Type B pancreatic cell (in vitro differentiated cells): ENCODE results near the gene TNFAIP3. TPM values are rescaled to one million over a fixed set of nuclear protein-coding genes. Genes with fewer than 3 reads are reported as not detected.

Experiments used
- DNase-seq: peaks from one replicate; pipeline ENCODE4 v3.0.0; 2021; ENCODE audit warnings: mixed read lengths; ENCODE audit not compliant: unreplicated experiment; ENCODE audit errors: extremely low spot score
- H3K27ac Mint-ChIP-seq: 2 replicates; pipeline ENCODE4 v1.8.0; 2021; ENCODE audit warnings: mild to moderate bottlenecking, mixed read lengths
- H3K27me3 Mint-ChIP-seq: 2 replicates; pipeline ENCODE4 v1.8.0; 2021; ENCODE audit warnings: mixed read lengths
- H3K36me3 Mint-ChIP-seq: 2 replicates; pipeline ENCODE4 v1.8.0; 2021; ENCODE audit warnings: mixed read lengths
- H3K4me1 Mint-ChIP-seq: one replicate; pipeline ENCODE4 v1.8.0; 2021; ENCODE audit warnings: mixed read lengths; ENCODE audit not compliant: unreplicated experiment
- H3K4me3 Mint-ChIP-seq: 2 replicates; pipeline ENCODE4 v1.8.0; 2021; ENCODE audit warnings: mild to moderate bottlenecking, mixed read lengths
- H3K9me3 Mint-ChIP-seq: 2 replicates; pipeline ENCODE4 v1.8.0; 2021; ENCODE audit warnings: mixed read lengths
- CTCF ChIP-seq: fragments of 200-600 bp; sonication (generic); conservative IDR thresholded peaks from 2 replicates; pipeline ENCODE4 v1.5.0; 2021; ENCODE audit warnings: antibody characterized with exemption, mild to moderate bottlenecking
- total RNA-seq: library from RNA; stranded (reverse); gene quantifications from 2 replicates; pipeline ENCODE4 v1.2.1, GENCODE V29; 2021; ENCODE audit warnings: low replicate concordance

The TNFAIP3 gene
- total RNA-seq, 1 donor from 2014 or later = 15.2 TPM

GRCh38 chr6:137919837-137920730 is 53.0 kb downstream of the TNFAIP3 start:
- no peak for TF ChIP-seq CTCF
- no peak for DNase-seq
- Mint-ChIP-seq H3K36me3 (no peaks in the 10 kb centered on the region), H3K4me3 (no peak overlapping the region), H3K27ac (no peak overlapping the region), H3K27me3 (no peaks in the 10 kb centered on the region), H3K9me3 (no peaks in the 10 kb centered on the region), H3K4me1 (peaks cover 6% of the 10 kb centered on the region)

GRCh38 chr6:137921823-137922222 is 54.8 kb downstream of the TNFAIP3 start:
- no peaks in the 10 kb centered on the region for H3K27me3 Mint-ChIP-seq
- no peak overlapping the region for H3K4me3 Mint-ChIP-seq
- H3K4me1 Mint-ChIP-seq = peaks cover 13% of the 10 kb centered on the region
- no peaks in the 10 kb centered on the region for H3K9me3 Mint-ChIP-seq
- no peak overlapping the region for H3K27ac Mint-ChIP-seq
- DNase-seq = no peak
- H3K36me3 Mint-ChIP-seq = no peaks in the 10 kb centered on the region
- TF ChIP-seq CTCF = peak; percentile 35

- no peak for DNase-seq
Measured at GRCh38 chr6:137923866-137924653, 57.0 kb downstream of the TNFAIP3 start.

GRCh38 chr6:137925141-137925698 is 58.2 kb downstream of the TNFAIP3 start:
- no peak for TF ChIP-seq CTCF
- Mint-ChIP-seq H3K4me1 (peaks cover 22% of the 10 kb centered on the region), H3K27me3 (no peaks in the 10 kb centered on the region), H3K36me3 (no peaks in the 10 kb centered on the region), H3K4me3 (no peak overlapping the region), H3K9me3 (no peaks in the 10 kb centered on the region), H3K27ac (no peak overlapping the region)
- no peak for DNase-seq

More at GRCh38 chr6:137923866-137924653, 57.0 kb downstream of the TNFAIP3 start:
- no peak overlapping the region for H3K4me3 Mint-ChIP-seq
- H3K4me1 Mint-ChIP-seq = peaks cover 22% of the 10 kb centered on the region
- H3K9me3 Mint-ChIP-seq = no peaks in the 10 kb centered on the region
- H3K36me3 Mint-ChIP-seq = no peaks in the 10 kb centered on the region
- H3K27me3 Mint-ChIP-seq = no peaks in the 10 kb centered on the region
- peak overlapping the region; percentile 25 for H3K27ac Mint-ChIP-seq
- TF ChIP-seq CTCF = no peak

GRCh38 chr6:137926207-137926731 is 59.2 kb downstream of the TNFAIP3 start:
- no peak for DNase-seq
- Mint-ChIP-seq H3K4me1 (peaks cover 22% of the 10 kb centered on the region), H3K36me3 (no peaks in the 10 kb centered on the region), H3K9me3 (no peaks in the 10 kb centered on the region), H3K27ac (no peak overlapping the region), H3K4me3 (no peak overlapping the region), H3K27me3 (no peaks in the 10 kb centered on the region)
- no peak for TF ChIP-seq CTCF
